Colon (tissue), 2 donors: ENCODE data around the gene PNKD.

Experiments used
- FAIRE-seq: peaks from 2 replicates; lab custom pipeline; 2012; peaks lifted over from hg19 to GRCh38; lab: Jason Lieb, UNC
- donor health status: control.
- donor health status: control.

PNKD gene

GRCh38 chr2:218341381-218341780 is 71.1 kb downstream of the PNKD start:
- FAIRE-seq = no peak

GRCh38 chr2:218342837-218343236 is 72.5 kb downstream of the PNKD start:
- no peak for FAIRE-seq

- FAIRE-seq = no peak
These were observed 73.3 kb downstream of the PNKD start for GRCh38 chr2:218343591-218343990.

GRCh38 chr2:218344090-218344754 is 73.9 kb downstream of the PNKD start:
- no peak for FAIRE-seq

GRCh38 chr2:218344755-218345417 is 74.6 kb downstream of the PNKD start:
- FAIRE-seq = no peak

GRCh38 chr2:218345491-218346236 is 75.3 kb downstream of the PNKD start:
- FAIRE-seq = no peak

GRCh38 chr2:218347172-218347571 is 76.9 kb downstream of the PNKD start:
- no peak for FAIRE-seq

- FAIRE-seq = no peak
These were observed 83.7 kb downstream of the PNKD start for GRCh38 chr2:218354045-218354444.

GRCh38 chr2:218354850-218355443 is 84.6 kb downstream of the PNKD start:
- FAIRE-seq = no peak

- FAIRE-seq = no peak
These were observed 87.2 kb downstream of the PNKD start for GRCh38 chr2:218357236-218358177.

GRCh38 chr2:218360453-218360852 is 90.1 kb downstream of the PNKD start:
- FAIRE-seq = no peak

GRCh38 chr2:218362606-218363005 is 92.3 kb downstream of the PNKD start:
- FAIRE-seq = no peak

GRCh38 chr2:218363736-218364135 is 93.4 kb downstream of the PNKD start:
- FAIRE-seq = no peak

- FAIRE-seq = no peak
These were observed 93.9 kb downstream of the PNKD start for GRCh38 chr2:218364196-218364595.

- no peak for FAIRE-seq
These were observed 96.5 kb downstream of the PNKD start for GRCh38 chr2:218366621-218367414.

- no peak for FAIRE-seq
These were observed 97.3 kb downstream of the PNKD start for GRCh38 chr2:218367415-218368149.

GRCh38 chr2:218368150-218368528 is 97.8 kb downstream of the PNKD start:
- no peak for FAIRE-seq

GRCh38 chr2:218368621-218369153 is 98.4 kb downstream of the PNKD start:
- FAIRE-seq = no peak

GRCh38 chr2:218369330-218369729 is 99.0 kb downstream of the PNKD start:
- FAIRE-seq = no peak
